Progenitor cell of endocrine pancreas (in vitro differentiated cells): ENCODE data around the gene PLEKHM3. TPM values are rescaled to one million over a fixed set of nuclear protein-coding genes. Genes with fewer than 3 reads are reported as not detected.

Experiments
- DNase-seq: peaks from one replicate; pipeline ENCODE4 v3.0.0; 2021; ENCODE audit warnings: low spot score; ENCODE audit not compliant: unreplicated experiment
- H3K27ac Mint-ChIP-seq: 2 replicates; pipeline ENCODE4 v1.8.0; 2021; ENCODE audit warnings: mild to moderate bottlenecking, moderate library complexity, mixed read lengths
- H3K27me3 Mint-ChIP-seq: 2 replicates; pipeline ENCODE4 v1.8.0; 2021; ENCODE audit warnings: mixed read lengths
- H3K36me3 Mint-ChIP-seq: 2 replicates; pipeline ENCODE4 v1.8.0; 2022; ENCODE audit warnings: mixed read lengths; ENCODE audit not compliant: insufficient read depth
- H3K4me1 Mint-ChIP-seq: 2 replicates; pipeline ENCODE4 v1.8.0; 2021; ENCODE audit warnings: low read depth, mixed read lengths
- H3K4me3 Mint-ChIP-seq: 2 replicates; pipeline ENCODE4 v1.8.0; 2021; ENCODE audit warnings: low read depth, mild to moderate bottlenecking, moderate library complexity, mixed read lengths
- H3K9me3 Mint-ChIP-seq: 2 replicates; pipeline ENCODE4 v1.8.0; 2021; ENCODE audit warnings: low read depth, mixed read lengths
- CTCF ChIP-seq: fragments of 200-600 bp; sonication (generic); IDR thresholded peaks from one replicate; pipeline ENCODE4 v1.5.0; 2021; ENCODE audit warnings: antibody characterized with exemption, mild to moderate bottlenecking; ENCODE audit not compliant: unreplicated experiment
- total RNA-seq: library from RNA; stranded (reverse); gene quantifications from 2 replicates; pipeline ENCODE4 v1.2.1, GENCODE V29; 2021

The PLEKHM3 gene
- total RNA-seq, 1 donor from 2014 or later: 19.2 TPM

GRCh38 chr2:207983641-207984042, 41.7 kb downstream of the PLEKHM3 start:
- no peak overlapping the region for H3K4me3 Mint-ChIP-seq
- DNase-seq: no peak
- H3K27me3 Mint-ChIP-seq: no peaks in the 10 kb centered on the region
- H3K36me3 Mint-ChIP-seq: peaks cover 11% of the 10 kb centered on the region
- no peak overlapping the region for H3K27ac Mint-ChIP-seq
- TF ChIP-seq CTCF: no peak
- no peaks in the 10 kb centered on the region for H3K9me3 Mint-ChIP-seq
- H3K4me1 Mint-ChIP-seq: peaks cover 8% of the 10 kb centered on the region

- Mint-ChIP-seq H3K27ac (no peak overlapping the region), H3K4me3 (no peak overlapping the region)
- no peak for DNase-seq
Measured at GRCh38 chr2:207978177-207978948, 47.0 kb downstream of the PLEKHM3 start.

GRCh38 chr2:207975921-207976320, 49.4 kb downstream of the PLEKHM3 start:
- H3K4me3 Mint-ChIP-seq: no peak overlapping the region
- TF ChIP-seq CTCF: no peak
- peaks cover 30% of the 10 kb centered on the region for H3K4me1 Mint-ChIP-seq
- no peaks in the 10 kb centered on the region for H3K27me3 Mint-ChIP-seq
- H3K9me3 Mint-ChIP-seq: no peaks in the 10 kb centered on the region
- peaks cover 4% of the 10 kb centered on the region for H3K36me3 Mint-ChIP-seq
- no peak for DNase-seq
- no peak overlapping the region for H3K27ac Mint-ChIP-seq

More at GRCh38 chr2:207978177-207978948, 47.0 kb downstream of the PLEKHM3 start:
- no peak for TF ChIP-seq CTCF
- H3K9me3 Mint-ChIP-seq: no peaks in the 10 kb centered on the region
- no peaks in the 10 kb centered on the region for H3K27me3 Mint-ChIP-seq
- H3K4me1 Mint-ChIP-seq: peaks cover 15% of the 10 kb centered on the region
- H3K36me3 Mint-ChIP-seq: peaks cover 4% of the 10 kb centered on the region

GRCh38 chr2:207974216-207974605, 51.1 kb downstream of the PLEKHM3 start:
- no peak for TF ChIP-seq CTCF
- peaks cover 39% of the 10 kb centered on the region for H3K4me1 Mint-ChIP-seq
- H3K27ac Mint-ChIP-seq: peak overlapping the region; percentile 21
- no peak for DNase-seq
- peaks cover 4% of the 10 kb centered on the region for H3K36me3 Mint-ChIP-seq
- no peaks in the 10 kb centered on the region for H3K9me3 Mint-ChIP-seq
- no peak overlapping the region for H3K4me3 Mint-ChIP-seq
- no peaks in the 10 kb centered on the region for H3K27me3 Mint-ChIP-seq

- peak overlapping the region; percentile 95 for H3K27ac Mint-ChIP-seq
- H3K4me3 Mint-ChIP-seq: no peak overlapping the region
- H3K4me1 Mint-ChIP-seq: peaks cover 66% of the 10 kb centered on the region
- peaks cover 2% of the 10 kb centered on the region for H3K36me3 Mint-ChIP-seq
- TF ChIP-seq CTCF: no peak
- no peak for DNase-seq
- no peaks in the 10 kb centered on the region for H3K9me3 Mint-ChIP-seq
- H3K27me3 Mint-ChIP-seq: no peaks in the 10 kb centered on the region
Measured at GRCh38 chr2:207970826-207971180, 54.5 kb downstream of the PLEKHM3 start.
